Spinal cord (tissue), 10 donors: ENCODE results near the gene FBXW11. TPM values are rescaled to one million over a fixed set of nuclear protein-coding genes. Genes with fewer than 3 reads are reported as not detected.

Experiments used
- DNase-seq, 6 donors: peaks; one replicate each; pipeline versions ENCODE4 v3.0.0 to v3.0.0-alpha.2; 2013 to 2015; ENCODE audit warnings: low spot score in 6 of 6, low read depth in 4 of 6
- H3K27ac ChIP-seq: one replicate; pipeline ENCODE4 v1.5.1; 2013; ENCODE audit warnings: low read depth, low read length, control low read depth
- H3K27me3 ChIP-seq: one replicate; pipeline ENCODE4 v1.6.1; 2013; ENCODE audit warnings: low read length; ENCODE audit not compliant: control insufficient read depth, insufficient read depth
- H3K36me3 ChIP-seq: one replicate; pipeline ENCODE4 v1.6.1; 2013; ENCODE audit warnings: low read length; ENCODE audit not compliant: control insufficient read depth, insufficient read depth
- H3K4me1 ChIP-seq: one replicate; pipeline ENCODE4 v1.6.1; 2013; ENCODE audit warnings: low read length; ENCODE audit not compliant: control insufficient read depth, insufficient read depth
- H3K4me3 ChIP-seq: one replicate; pipeline ENCODE4 v1.5.1; 2013; ENCODE audit warnings: low read depth, low read length, control low read depth
- H3K9me3 ChIP-seq: one replicate; pipeline ENCODE4 v1.6.1; 2013; ENCODE audit warnings: low read length; ENCODE audit not compliant: control insufficient read depth, insufficient read depth
- WGBS: methylation state at CpG from one replicate; pipeline ENCODE4 v1.1.5; 2013; ENCODE audit warnings: missing lambda C conversion rate; ENCODE audit not compliant: insufficient coverage; 5-methylcytosine and 5-hydroxymethylcytosine counted together
- polyA plus RNA-seq, 2 donors: library from polyadenylated mRNA; unstranded; fragments of 120-200 nt; gene quantifications; one replicate each; pipeline ENCODE4 v1.2.1, GENCODE V29; 2013; ENCODE audit not compliant: insufficient read length in 2 of 2
- total RNA-seq, 2 donors: library from RNA; depleted of rRNA in 1 of 2; stranded (reverse); fragments of 120-200 nt in 1 of 2; fragments of >200 nt in 1 of 2; gene quantifications; one replicate each; pipeline versions ENCODE4 v1.2.3 to v1.2.4, GENCODE V29; 2013 to 2014
- donor health status: healthy.

Gene FBXW11
- total and polyA plus RNA-seq, 4 donors: 72.1 to 135 (median 87.1) TPM

DNA sequence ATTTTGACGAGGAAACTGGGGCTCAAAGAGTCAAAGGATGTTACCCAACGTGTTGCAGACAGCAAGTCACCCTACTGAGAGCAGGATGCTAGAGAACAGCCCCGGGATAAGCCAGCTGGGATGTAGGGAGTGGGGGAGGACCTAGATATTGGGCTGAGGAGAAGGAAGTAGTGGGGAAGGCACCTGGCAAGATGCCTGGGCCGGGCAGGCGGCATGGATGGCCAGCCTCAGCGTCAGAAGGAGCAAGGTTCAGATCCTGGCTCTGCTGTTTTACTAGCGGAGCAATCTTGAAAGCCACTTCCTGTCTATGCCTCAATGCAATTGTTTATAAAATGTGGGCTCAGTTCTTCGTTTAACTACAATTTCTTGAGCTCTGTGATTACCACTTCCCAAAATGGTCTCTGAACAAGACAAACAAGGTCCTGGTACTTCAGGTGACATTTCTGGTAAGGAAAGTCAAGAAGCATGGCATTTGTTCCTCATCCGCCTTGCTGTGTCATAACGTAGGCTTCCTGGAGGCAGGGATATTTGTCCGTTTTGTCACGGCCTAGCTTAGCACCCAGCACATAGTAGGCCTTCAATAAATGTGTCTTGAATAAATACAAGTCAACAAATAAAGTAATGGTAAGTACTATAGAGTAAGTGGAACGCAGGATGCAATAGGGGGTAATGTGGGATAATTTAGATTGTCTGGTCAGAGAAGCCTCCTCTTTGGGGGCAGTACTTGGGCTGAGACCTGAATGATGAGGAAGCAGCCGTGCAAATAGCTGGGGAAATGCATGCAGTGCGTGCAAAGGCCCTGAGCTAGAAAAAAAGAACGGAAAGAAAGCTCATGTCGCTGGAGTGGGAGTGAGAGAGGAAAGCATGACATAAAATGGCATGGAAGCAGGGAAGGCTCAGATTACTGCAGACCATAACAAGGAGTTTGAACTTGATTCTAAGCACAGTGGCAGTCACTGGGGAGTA, 150.4 kb downstream of the FBXW11 start:
- Histone ChIP-seq H3K4me3 (no peak overlapping the region), H3K36me3 (no peaks in the 10 kb centered on the region), H3K9me3 (no peaks in the 10 kb centered on the region), H3K27ac (no peak overlapping the region), H3K27me3 (no peaks in the 10 kb centered on the region), H3K4me1 (peaks cover 10% of the 10 kb centered on the region)
- WGBS: 83% methylated on average over 12 of the region's 17 CpGs
- DNase-seq: no peak

DNA sequence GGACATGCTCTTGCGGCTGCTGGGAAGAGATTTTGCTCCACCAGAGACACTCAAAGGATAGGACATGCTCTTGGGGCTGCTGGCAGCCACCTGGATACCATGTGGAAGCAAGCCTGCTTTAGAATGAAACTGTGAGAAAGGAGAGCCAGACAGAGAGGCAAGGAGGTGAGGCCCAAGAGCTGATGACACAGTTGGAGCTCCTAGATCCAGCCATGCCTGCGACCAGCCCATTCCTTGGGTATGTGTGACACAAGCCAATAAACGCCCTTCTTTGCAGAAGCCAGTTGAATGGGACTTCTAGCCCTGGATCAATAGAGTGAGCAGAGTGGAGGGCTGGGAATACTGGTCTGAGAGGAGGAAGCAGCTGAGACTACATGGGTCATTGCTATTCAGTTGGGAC, 151.2 kb downstream of the FBXW11 start:
- Histone ChIP-seq H3K9me3 (no peaks in the 10 kb centered on the region), H3K4me3 (no peak overlapping the region), H3K27ac (no peak overlapping the region), H3K36me3 (no peaks in the 10 kb centered on the region), H3K4me1 (peaks cover 10% of the 10 kb centered on the region), H3K27me3 (no peaks in the 10 kb centered on the region)
- 97% methylated on average over 3 of the region's 3 CpGs for WGBS
- DNase-seq: no peak

GRCh38 chr5:171852255-171852681, 154.2 kb downstream of the FBXW11 start:
- Histone ChIP-seq H3K4me1 (peaks cover 1% of the 10 kb centered on the region), H3K27ac (no peak overlapping the region), H3K27me3 (no peaks in the 10 kb centered on the region), H3K36me3 (peaks cover 2% of the 10 kb centered on the region), H3K4me3 (no peak overlapping the region), H3K9me3 (no peaks in the 10 kb centered on the region)
- DNase-seq: no peak
- WGBS: 95% methylated on average over 8 of the region's 8 CpGs

DNA sequence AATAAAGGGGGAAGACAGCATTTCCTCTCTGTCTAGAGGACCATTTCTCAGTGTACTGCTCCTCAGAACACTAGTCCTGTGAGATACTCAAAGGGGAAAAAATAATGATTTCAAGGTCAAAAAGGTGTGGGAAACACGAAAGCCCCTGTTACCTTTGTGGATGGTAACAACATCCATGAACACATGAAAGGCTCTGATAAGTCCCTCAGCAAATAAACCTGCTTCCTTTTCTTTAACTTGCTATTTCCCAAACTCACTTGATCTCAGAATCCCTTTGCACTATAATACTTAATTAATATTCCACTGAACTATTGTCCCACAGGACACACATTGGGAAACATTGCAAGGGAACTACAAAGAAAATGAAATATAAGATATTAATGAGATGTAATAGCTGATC, 155.2 kb downstream of the FBXW11 start:
- H3K36me3 ChIP-seq: peaks cover 2% of the 10 kb centered on the region
- H3K27me3 ChIP-seq: no peaks in the 10 kb centered on the region
- no peaks in the 10 kb centered on the region for H3K9me3 ChIP-seq
- H3K4me3 ChIP-seq: no peak overlapping the region
- DNase-seq: no peak
- no peak overlapping the region for H3K27ac ChIP-seq
- peaks cover 4% of the 10 kb centered on the region for H3K4me1 ChIP-seq
- WGBS: no CpG with 5 or more reads among the region's 1 CpG

DNA sequence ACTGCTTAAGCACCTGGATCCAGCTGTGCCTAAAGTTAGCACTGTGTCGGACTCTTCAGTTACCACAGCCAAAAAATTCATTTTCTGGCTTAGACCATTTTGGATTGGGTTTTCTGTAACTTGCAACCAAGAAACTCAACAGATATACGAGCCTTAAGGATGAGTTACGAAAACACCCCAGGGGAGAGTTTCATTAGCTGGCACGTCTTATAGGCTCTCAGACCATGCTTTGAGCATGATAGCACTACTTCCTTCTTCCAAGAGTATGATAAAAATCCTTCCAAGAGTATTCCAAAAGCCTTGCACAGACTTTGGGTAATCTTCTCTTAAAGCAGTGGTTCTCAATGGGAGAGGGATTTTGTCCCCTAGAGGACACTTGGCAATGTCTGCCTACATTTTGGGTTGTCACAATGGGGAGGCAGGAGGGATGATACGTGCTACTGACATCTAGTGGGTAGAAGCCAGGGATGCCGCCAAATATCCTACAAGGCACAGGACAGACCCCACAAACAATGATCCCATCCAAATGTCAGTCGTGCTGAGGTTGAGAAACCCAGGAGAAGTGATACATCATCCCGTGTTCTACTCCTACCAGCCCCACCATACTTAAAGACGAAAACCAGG, 156.0 kb downstream of the FBXW11 start:
- 88% methylated on average over 3 of the region's 9 CpGs for WGBS
- Histone ChIP-seq H3K4me1 (peaks cover 9% of the 10 kb centered on the region), H3K27me3 (no peaks in the 10 kb centered on the region), H3K4me3 (no peak overlapping the region), H3K36me3 (peaks cover 2% of the 10 kb centered on the region), H3K9me3 (no peaks in the 10 kb centered on the region), H3K27ac (no peak overlapping the region)
- DNase-seq: peak in 1 of 6 donors; percentile 77

GRCh38 chr5:171849585-171850323, 156.7 kb downstream of the FBXW11 start:
- Histone ChIP-seq H3K27me3 (no peaks in the 10 kb centered on the region), H3K27ac (no peak overlapping the region), H3K4me3 (no peak overlapping the region), H3K4me1 (peaks cover 9% of the 10 kb centered on the region), H3K9me3 (no peaks in the 10 kb centered on the region), H3K36me3 (peaks cover 2% of the 10 kb centered on the region)
- 93% methylated on average over 8 of the region's 14 CpGs for WGBS
- DNase-seq: no peak

- no peak for DNase-seq
- 86% methylated on average over 5 of the region's 6 CpGs for WGBS
- Histone ChIP-seq H3K27me3 (no peaks in the 10 kb centered on the region), H3K4me3 (no peak overlapping the region), H3K9me3 (no peaks in the 10 kb centered on the region), H3K4me1 (peaks cover 9% of the 10 kb centered on the region), H3K27ac (no peak overlapping the region), H3K36me3 (peaks cover 2% of the 10 kb centered on the region)
Measured at GRCh38 chr5:171848911-171849520, 157.4 kb downstream of the FBXW11 start.

GRCh38 chr5:171848486-171848885, 158.0 kb downstream of the FBXW11 start:
- Histone ChIP-seq H3K36me3 (peaks cover 2% of the 10 kb centered on the region), H3K4me1 (peaks cover 9% of the 10 kb centered on the region), H3K4me3 (no peak overlapping the region), H3K27me3 (no peaks in the 10 kb centered on the region), H3K9me3 (no peaks in the 10 kb centered on the region), H3K27ac (no peak overlapping the region)
- WGBS: 75% methylated on average over 3 of the region's 5 CpGs
- no peak for DNase-seq

GRCh38 chr5:171848006-171848405, 158.4 kb downstream of the FBXW11 start:
- Histone ChIP-seq H3K9me3 (no peaks in the 10 kb centered on the region), H3K36me3 (peaks cover 2% of the 10 kb centered on the region), H3K27me3 (no peaks in the 10 kb centered on the region), H3K4me3 (no peak overlapping the region), H3K27ac (no peak overlapping the region), H3K4me1 (peaks cover 9% of the 10 kb centered on the region)
- 56% methylated on average over 15 of the region's 15 CpGs for WGBS
- DNase-seq: no peak
